Measurements from ENCODE around the gene SRPK3.

Gene SRPK3

DNA sequence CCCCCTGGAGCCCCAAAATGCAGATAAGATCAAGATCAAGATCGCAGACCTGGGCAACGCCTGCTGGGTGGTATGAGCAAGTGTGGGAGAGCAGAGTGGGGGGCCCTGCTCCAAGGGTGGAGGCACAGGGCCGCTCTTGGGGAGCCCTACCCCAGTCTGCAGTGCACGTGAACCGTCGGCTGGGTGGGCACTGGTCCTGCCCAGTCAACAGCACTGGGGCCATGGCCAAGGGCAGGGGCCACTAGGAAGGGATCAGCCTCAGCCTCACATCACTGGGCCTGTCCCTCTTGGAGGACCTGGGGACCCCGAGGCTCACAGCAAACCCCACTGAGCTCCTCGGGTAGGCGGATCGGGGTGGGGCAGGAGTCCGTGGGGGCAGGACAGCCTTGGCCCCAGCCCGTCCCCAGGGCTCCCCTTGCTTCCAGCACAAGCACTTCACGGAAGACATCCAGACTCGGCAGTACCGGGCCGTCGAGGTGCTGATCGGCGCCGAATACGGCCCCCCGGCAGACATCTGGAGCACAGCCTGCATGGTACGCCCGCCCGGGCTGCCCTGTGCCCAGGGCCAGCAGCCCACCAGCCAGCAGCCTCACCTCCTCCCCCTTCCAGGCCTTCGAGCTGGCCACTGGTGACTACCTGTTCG lies 3.6 kb downstream of the SRPK3 start:
- DNase-seq (ENCODE audit: low read depth, low spot score): no peak

DNA sequence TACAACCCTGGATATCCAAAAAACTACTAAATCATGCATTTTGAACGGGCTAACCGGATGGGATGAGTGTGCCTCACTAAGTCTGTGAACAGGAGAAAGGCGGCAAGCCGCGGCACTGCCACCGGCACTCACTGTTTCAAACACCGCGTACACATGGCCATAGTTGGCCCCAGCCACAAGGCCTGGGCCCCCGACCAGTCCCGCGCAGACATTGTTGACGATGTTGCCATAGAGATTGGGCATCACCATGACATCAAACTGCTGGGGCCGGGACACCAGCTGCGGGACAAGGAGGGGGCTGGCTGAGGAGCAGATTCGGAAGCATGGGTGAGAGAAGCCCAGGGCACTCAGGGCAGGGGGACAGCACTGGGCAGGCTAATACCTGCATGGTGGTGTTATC lies 5.8 kb downstream of the SRPK3 start:
- DNase-seq (ENCODE audit: low read depth, low spot score): no peak

DNA sequence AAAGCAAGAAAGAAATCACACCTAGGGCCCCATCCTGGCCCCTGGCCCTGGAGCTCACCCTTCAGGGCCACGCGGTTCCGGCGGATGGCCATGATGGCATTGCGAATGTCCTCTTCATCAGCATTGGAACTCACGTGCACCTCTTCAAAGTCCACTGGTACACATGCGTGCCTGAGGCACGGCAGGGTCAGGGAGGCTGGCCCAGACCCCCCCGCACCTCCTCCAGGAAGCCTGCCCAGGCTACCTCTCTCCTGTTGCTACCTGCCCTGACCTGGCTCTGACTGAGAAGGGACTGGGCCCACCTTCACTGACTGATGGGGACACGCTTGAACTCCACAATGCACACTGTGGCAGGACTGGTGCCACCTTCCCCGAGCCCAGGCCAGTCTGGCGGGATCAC lies 8.8 kb downstream of the SRPK3 start:
- DNase-seq (ENCODE audit: low read depth, low spot score): no peak

- no peak for DNase-seq (ENCODE audit: low read depth, low spot score)
Measured at GRCh38 chrX:153791104-153791852, 10.4 kb downstream of the SRPK3 start.

DNA sequence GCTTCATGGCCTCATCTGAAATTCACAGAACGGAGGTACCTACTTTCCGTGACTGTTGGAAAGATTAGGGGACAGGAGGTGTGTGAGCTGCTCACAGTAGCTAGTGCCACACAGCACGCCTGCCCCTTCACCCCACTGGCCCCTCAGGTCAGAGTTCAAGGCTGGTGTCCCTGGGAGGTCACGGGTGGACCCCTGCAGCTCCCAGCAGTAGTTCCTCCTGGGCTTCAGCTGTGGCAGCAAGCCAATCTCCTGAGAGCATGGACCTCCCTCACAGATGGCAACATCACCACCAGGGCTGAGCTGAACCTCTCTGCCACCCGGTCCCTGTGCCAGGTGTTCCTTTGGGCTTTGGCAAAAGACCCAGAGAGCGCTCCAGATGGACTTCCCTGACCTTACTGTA lies 11.5 kb downstream of the SRPK3 start:
- DNase-seq (ENCODE audit: low read depth, low spot score): no peak

GRCh38 chrX:153793291-153793690 lies 12.4 kb downstream of the SRPK3 start:
- peak; percentile 57 for DNase-seq (ENCODE audit: low read depth, low spot score)

- peak; percentile 99 for DNase-seq (ENCODE audit: low read depth, low spot score)
Measured at GRCh38 chrX:153794018-153794896, 13.4 kb downstream of the SRPK3 start, which contains the start of the genes IDH3G and SSR4. Gene IDH3G (minus strand): TSS chrX:153794375. CDS start chrX:153794326, 49 bp downstream. Gene SSR4 (plus strand): TSS chrX:153794668. CDS start chrX:153794688, 20 bp downstream.

GRCh38 chrX:153794897-153795816 lies 14.3 kb downstream of the SRPK3 start:
- DNase-seq (ENCODE audit: low read depth, low spot score): peak; percentile 53

DNA sequence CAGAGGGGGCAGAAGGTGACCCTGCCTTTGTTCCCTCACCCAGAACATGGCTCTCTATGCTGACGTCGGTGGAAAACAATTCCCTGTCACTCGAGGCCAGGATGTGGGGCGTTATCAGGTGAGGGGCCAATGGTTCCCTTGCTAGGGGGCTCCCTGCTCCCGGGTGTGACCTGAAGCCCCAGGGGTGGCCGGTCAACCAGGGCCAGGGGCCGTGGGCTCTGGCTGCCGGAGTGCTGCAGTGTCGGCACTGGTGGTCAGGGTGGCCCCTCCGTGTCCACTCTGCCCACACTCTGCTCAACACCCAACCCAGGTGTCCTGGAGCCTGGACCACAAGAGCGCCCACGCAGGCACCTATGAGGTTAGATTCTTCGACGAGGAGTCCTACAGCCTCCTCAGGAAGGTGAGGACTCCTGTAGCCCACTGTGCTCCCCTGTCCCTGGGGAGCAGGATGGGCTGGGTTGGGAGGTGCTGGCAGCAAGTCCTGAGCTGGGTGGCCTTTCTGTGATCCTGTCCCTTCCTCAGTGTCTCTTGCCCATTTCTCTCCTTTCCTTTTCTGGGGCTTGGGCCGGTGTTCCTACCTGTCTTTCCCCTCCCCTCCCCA lies 16.7 kb downstream of the SRPK3 start:
- DNase-seq (ENCODE audit: low read depth, low spot score): no peak

DNA sequence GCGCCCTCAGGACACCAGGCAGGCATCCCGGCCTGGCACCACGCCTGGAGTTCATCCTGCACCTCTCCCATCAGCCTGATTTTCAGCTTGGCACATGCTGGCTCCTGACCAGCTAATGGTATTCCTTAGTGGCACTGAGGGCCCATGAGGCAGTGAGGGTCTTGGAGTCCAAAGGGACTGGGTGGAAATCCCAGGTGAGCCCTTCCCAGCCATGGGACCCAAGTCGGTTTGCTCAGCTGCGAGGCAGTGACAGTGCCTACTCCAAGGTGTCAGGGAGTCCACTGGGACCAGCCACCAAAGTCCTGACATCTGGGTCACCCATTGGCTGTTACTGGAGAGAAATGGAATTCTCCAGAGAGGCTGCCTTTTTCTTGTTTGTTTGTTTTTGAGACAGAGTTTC lies 18.5 kb downstream of the SRPK3 start:
- DNase-seq (ENCODE audit: low read depth, low spot score): no peak

DNA sequence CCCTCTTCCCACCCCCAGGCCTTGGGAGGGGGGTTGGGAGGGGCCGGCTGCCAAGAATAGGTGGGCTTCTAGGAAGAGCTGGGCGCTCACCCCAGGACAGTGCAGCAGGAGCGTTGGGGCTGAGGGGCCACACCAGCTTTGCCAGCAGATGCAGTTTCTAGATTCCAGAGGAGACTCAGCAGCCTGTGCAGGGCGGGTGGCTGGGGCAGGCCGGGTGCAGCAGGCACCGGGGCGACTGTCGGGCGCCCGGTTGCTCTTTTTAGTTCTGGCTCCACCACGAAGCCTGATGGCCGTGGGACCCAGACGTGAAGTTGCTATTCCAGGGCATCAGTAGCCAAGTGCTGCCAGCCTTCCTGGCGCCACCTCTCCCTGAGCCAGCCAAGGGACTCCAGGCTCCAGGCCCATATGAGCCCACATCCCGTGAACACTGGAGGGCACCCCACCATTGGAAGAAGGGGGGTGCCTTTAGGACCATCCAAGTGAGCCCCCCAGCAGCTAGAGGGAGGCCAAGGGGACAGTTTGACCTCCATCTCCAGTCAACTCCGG lies 19.4 kb downstream of the SRPK3 start:
- DNase-seq (ENCODE audit: low read depth, low spot score): no peak

DNA sequence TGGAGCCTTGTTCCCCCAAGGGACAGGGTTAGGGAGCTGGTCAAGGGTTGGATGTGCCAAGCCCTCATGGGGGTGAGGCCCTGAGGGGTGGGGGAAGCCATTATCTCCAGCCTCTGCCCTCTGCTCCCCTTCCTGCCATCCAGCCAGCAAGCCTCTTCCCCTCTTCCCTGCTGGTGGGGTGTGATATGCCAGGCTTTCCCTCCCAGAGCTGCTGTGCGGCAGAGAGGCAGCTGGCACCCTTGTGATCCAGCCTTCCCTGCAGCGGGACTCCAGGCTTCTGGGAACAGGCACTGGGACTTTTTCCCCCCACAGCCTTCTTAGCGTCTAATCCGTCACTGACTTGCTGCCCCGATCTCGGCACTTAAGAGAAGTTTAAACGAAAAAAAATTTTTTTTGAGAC lies 19.9 kb downstream of the SRPK3 start:
- DNase-seq (ENCODE audit: low read depth, low spot score): no peak

- DNase-seq (ENCODE audit: low read depth, low spot score): no peak
Measured at GRCh38 chrX:153801669-153802068, 20.8 kb downstream of the SRPK3 start.

GRCh38 chrX:153802513-153803045 lies 21.7 kb downstream of the SRPK3 start:
- no peak for DNase-seq (ENCODE audit: low read depth, low spot score)

DNA sequence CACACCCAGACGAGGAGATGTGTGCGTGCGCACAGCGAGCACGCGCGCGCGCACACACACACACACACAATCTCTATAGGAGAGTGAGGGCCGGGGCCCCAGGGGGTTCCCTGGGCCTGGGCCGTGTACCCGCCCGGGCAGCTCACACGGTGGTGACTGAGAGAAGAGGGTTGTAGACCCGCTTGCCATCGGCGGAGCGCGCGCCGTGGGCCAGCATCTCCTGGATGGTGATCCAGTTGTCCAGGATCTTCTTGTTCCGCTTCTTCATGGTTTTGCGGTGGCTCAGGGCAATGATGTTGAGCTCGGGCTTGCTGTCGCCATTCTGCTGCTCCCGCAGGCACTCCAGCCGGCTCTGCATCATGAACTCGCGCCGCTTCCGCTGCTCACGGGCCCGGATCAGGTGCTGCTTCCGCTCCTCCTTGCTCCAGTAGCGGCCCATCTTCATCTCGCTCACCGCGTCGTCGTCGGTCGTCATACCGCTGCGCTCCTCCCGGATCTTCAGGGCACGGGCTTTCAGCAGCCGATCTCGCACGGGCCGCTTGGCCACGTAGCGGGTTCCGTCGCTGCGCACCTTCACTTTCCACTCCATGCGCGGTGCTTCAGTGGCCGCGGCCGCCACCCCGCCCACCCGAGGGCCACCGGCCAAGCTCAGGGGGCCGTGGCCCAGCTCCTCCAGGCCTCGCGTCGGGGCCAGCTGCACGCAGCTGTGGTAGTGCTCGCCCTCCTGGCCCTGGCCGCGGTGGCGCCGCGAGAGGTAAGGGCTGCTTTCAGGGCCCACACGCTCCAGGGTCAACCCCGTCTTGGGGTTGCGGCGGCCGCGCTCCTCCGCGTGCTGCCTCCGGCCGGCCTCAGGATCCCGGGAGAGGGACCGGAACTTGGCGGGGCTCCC lies 22.6 kb downstream of the SRPK3 start:
- DNase-seq (ENCODE audit: low read depth, low spot score): no peak

DNA sequence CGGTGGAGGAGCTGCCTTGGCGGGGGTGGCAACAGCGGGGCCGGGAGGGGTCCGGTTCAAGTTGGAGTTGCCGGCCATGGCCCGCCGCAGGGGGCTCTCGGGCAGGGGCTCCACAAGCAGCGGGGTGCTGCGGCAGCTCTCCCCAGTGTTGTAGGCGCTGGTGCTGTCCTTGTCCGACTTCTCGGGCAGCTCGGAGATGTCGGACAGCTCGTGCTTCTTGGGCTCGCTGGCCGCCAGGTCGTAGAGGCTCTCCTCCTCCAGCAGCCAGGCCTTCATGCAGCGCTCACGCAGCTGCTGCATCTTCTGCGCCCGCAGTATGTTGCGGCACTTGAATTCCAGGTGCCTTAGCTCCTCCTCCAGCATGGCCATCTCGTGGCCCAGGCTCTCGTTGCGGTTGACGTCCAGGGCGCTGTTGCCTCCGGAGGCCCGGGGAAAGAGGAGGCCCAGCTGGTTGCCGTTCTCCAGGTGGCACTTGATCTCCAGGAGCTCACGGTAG lies 23.3 kb downstream of the SRPK3 start:
- no peak for DNase-seq (ENCODE audit: low read depth, low spot score)

DNA sequence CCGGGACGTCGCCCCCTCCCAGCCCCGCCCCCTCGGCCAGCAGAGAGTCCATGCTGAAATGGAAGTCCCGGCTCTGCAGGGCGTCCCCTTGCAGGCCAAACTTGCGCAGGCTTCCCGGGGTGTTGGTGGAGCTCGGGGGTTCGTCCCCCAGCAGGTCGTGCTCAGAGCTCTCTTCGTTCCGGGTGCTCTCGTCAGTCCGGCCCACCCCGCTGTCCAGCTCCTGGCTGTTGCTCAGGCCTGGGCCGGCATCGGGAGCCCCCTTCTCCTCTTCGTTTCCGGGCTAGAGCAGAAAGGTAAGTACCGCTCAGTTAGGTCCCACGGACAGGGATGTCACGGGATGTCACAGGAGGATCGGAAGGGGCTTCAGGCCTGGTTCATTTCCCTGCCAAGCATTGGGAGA lies 23.8 kb downstream of the SRPK3 start:
- DNase-seq (ENCODE audit: low read depth, low spot score): no peak

DNA sequence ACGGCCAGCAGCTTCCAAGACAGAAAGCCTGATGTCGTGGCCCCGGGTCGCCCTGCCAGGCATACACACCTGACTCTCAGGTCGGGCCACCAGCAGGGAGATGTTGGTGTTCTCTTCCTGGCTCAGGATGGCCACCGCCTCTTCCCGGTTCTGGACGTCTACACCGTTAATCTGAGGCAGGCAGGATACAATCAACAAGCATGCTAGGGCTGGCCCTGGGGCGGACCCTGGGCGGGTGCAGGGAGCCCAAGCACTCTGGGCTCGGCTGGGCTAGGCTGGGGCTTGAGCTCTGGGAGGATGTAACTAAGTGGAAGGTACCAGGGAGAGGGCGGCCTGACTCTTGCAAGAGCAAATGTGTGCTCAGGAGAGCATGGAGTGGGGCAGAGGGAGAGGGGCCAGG lies 24.6 kb downstream of the SRPK3 start:
- no peak for DNase-seq (ENCODE audit: low read depth, low spot score)

DNA sequence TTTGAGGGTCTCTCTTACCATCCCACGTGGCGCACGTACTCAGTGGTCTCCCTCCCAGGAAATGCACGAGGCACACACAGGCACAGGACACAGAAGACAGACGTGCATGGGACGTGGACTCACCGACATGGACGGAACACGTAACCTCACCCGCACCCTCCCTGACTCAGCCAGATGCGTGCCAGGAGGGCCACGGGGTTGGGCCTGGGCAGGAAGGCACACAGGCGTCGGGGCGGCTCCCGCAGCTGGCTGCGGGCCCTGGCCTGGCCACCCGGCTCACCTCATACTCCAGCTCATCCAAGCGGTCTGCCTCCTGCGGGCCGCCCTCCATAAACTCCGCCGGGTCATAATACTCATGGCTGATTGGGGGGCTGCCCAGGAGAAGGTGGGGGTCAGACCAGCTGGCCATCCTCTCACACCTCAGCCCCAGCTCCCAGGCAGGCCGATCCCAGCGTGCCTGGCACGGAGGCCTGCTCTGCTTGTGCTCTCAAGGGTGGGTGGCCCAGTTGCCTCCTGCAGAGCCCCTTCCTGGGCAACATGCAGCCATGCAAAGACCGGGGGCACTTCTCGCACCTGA lies 26.2 kb downstream of the SRPK3 start:
- no peak for DNase-seq (ENCODE audit: low read depth, low spot score)

Data from ELF-1 (cell line).